Body of pancreas (tissue), 4 donors: Measurements from ENCODE around the gene LRRC27. TPM values are rescaled to one million over a fixed set of nuclear protein-coding genes. Genes with fewer than 3 reads are reported as not detected.
"Not testable (repeated sequence)": the region's sequence is repeated elsewhere in the genome, so short reads cannot be mapped to it uniquely, and the experiment has no call there.

Experiments used
- ATAC-seq: fragments of 150-250 bp; one replicate; pipeline ENCODE4 v1.9.1; 2016
- DNase-seq, 4 donors: peaks; one replicate each; pipeline ENCODE4 v3.0.0-alpha.2; 2019
- H3K27ac ChIP-seq, 4 donors: fragments of 200-600 bp; sonication (generic); 1 replicate in 3 of 4; 2 replicates in 1 of 4; pipeline versions ENCODE4 v1.5.1 to v1.6.1; 2016 to 2019; ENCODE audit warnings: mild to moderate bottlenecking in 1 of 4, mixed read lengths in 1 of 4, moderate library complexity in 1 of 4
- H3K27me3 ChIP-seq, 2 donors: fragments of 200-600 bp; sonication (generic); one replicate each; pipeline ENCODE4 v1.6.0; 2016; ENCODE audit warnings: mild to moderate bottlenecking in 1 of 2
- H3K36me3 ChIP-seq, 2 donors: fragments of 200-600 bp; sonication (generic); replicated peaks in 1 of 2; 2 replicates each; pipeline ENCODE4 v1.5.1; 2016; ENCODE audit warnings: low read depth in 2 of 2; ENCODE audit not compliant: insufficient read depth in 1 of 2
- H3K4me1 ChIP-seq: fragments of 200-600 bp; sonication (generic); one replicate; pipeline ENCODE4 v1.6.0; 2016
- H3K4me3 ChIP-seq, 2 donors: fragments of 200-600 bp; sonication (generic); 1 replicate in 1 of 2; 2 replicates in 1 of 2; pipeline ENCODE4 v1.5.1; 2016 to 2019
- H3K9me3 ChIP-seq, 3 donors: fragments of 200-600 bp; sonication (generic); 1 replicate in 2 of 3; 2 replicates in 1 of 3; pipeline ENCODE4 v1.5.1; 2016
- CTCF ChIP-seq, 7 experiments: fragments of 450-650 bp in 4 of 7; fragments of 200-600 bp in 3 of 7; sonication (generic) in 3 of 7; IDR thresholded peaks; one replicate each; pipeline ENCODE4 v1.5.1; 2016 to 2019; ENCODE audit warnings: antibody characterized with exemption in 7 of 7
- POLR2A ChIP-seq, 3 donors: fragments of 450-650 bp; IDR thresholded peaks; one replicate each; pipeline ENCODE4 v1.6.1; 2016; ENCODE audit warnings: antibody characterized with exemption in 3 of 3, mild to moderate bottlenecking in 2 of 3
- WGBS, 2 donors: methylation state at CpG; one replicate each; pipeline ENCODE4 v1.1.5; 2017; 5-methylcytosine and 5-hydroxymethylcytosine counted together
- intact Hi-C: fragments of 100-400 bp; cut with DNase I; formaldehyde crosslinking; loops from one replicate; pipeline ENCODE4 v1.15.1; 2023
- total RNA-seq, 2 donors: library from RNA; depleted of rRNA; stranded (reverse); fragments of >200 nt; gene quantifications; one replicate each; pipeline ENCODE4 v1.1.0, GENCODE V29; 2016

LRRC27 gene
- total RNA-seq, 2 donors from 2014 or later = 6.5 to 24.7 TPM

GRCh38 chr10:132293813-132294520 lies 38.0 kb upstream of the LRRC27 start:
- no peak for ATAC-seq
- no peak overlapping the region for H3K27ac ChIP-seq
- 74 to 80% methylated on average over 25 of the region's 25 CpGs for WGBS, 2 donors

GRCh38 chr10:132294561-132295318 lies 37.3 kb upstream of the LRRC27 start:
- TF ChIP-seq CTCF (IDR thresholded peaks at IDR 0.05) (no peak), POLR2A (IDR thresholded peaks at IDR 0.05) (no peak)
- intact Hi-C loops = no loop called here
- Histone ChIP-seq H3K27me3 (no peaks in the 10 kb centered on the region), H3K4me1 (no peaks in the 10 kb centered on the region), H3K36me3 (no peaks in the 10 kb centered on the region), H3K27ac (no peak overlapping the region), H3K9me3 (no peaks in the 10 kb centered on the region), H3K4me3 (no peak overlapping the region)
- DNase-seq (no peak), ATAC-seq (no peak)
- 66 to 68% methylated on average over 13 to 23 of the region's 23 CpGs for WGBS, 2 donors

More at GRCh38 chr10:132293813-132294520, 38.0 kb upstream of the LRRC27 start:
- no peak for DNase-seq
- no peaks in the 10 kb centered on the region for H3K36me3 ChIP-seq
- TF ChIP-seq CTCF (IDR thresholded peaks at IDR 0.05) (no peak), POLR2A (IDR thresholded peaks at IDR 0.05) (no peak)
- intact Hi-C loops = no loop called here
- H3K4me3 ChIP-seq = no peak overlapping the region
- no peaks in the 10 kb centered on the region for H3K9me3 ChIP-seq
- no peaks in the 10 kb centered on the region for H3K4me1 ChIP-seq
- H3K27me3 ChIP-seq = no peaks in the 10 kb centered on the region

GRCh38 chr10:132295481-132295880 lies 36.5 kb upstream of the LRRC27 start:
- H3K9me3 ChIP-seq, H3K4me3 ChIP-seq, intact Hi-C loops, H3K4me1 ChIP-seq, H3K27ac ChIP-seq, DNase-seq, ATAC-seq, H3K27me3 ChIP-seq, H3K36me3 ChIP-seq: not testable (repeated sequence)
- 85 to 91% methylated on average over 23 of the region's 23 CpGs for WGBS, 2 donors

GRCh38 chr10:132296666-132297443 lies 35.1 kb upstream of the LRRC27 start:
- DNase-seq = peak in 1 of 4 donors; percentile 3
- TF ChIP-seq CTCF (IDR thresholded peaks at IDR 0.05) (no peak), POLR2A (IDR thresholded peaks at IDR 0.05) (no peak)
- WGBS, 2 donors = 81 to 86% methylated on average over 21 to 27 of the region's 28 CpGs
- no peaks in the 10 kb centered on the region for H3K36me3 ChIP-seq
- H3K4me1 ChIP-seq = no peaks in the 10 kb centered on the region
- intact Hi-C loops = no loop called here
- no peaks in the 10 kb centered on the region for H3K9me3 ChIP-seq
- no peak overlapping the region for H3K4me3 ChIP-seq
- ATAC-seq = no peak
- no peak overlapping the region for H3K27ac ChIP-seq
- no peaks in the 10 kb centered on the region for H3K27me3 ChIP-seq

- Histone ChIP-seq H3K27me3 (no peaks in the 10 kb centered on the region), H3K4me3 (no peak overlapping the region), H3K36me3 (no peaks in the 10 kb centered on the region), H3K9me3 (no peaks in the 10 kb centered on the region), H3K4me1 (no peaks in the 10 kb centered on the region), H3K27ac (no peak overlapping the region)
- ATAC-seq (no peak), DNase-seq (no peak)
- TF ChIP-seq POLR2A (IDR thresholded peaks at IDR 0.05) (no peak), CTCF (IDR thresholded peaks at IDR 0.05) (no peak)
- intact Hi-C loops = no loop called here
- 40 to 56% methylated on average over 9 of the region's 9 CpGs for WGBS, 2 donors
These were observed 34.5 kb upstream of the LRRC27 start for GRCh38 chr10:132297526-132297925.
